ENCODE data around the gene NEK6.
A peak's percentile ranks its signal among the peaks of the same experiment; 100 is the strongest.

The NEK6 gene

DNA sequence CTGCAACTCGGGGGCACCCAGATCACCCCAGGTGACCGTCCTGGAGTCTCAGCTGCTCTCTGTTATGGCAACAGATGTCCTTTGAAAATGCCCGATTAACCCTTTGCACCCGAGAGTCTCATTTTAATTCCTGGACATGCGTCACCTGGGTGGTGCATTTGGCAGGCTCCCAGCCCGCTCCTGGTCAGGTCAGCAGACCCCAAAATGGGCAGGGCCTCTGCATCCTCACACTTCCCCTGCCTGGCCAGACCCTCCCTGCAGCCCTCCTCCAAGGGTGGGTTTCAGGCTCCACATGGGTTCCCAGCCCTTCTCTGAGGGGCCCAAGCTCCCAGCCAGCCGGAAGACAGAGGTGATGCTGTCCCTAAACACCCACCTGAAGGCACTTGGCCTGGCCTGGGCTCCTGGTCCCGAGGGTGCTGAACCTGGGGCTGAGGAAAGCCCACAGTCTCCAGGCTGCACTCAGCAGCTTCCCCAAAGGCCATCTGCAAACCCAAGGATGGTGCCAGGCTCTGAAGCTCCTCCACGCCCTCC lies 88.1 kb downstream of the NEK6 start:
- no peak for DNase-seq

DNA sequence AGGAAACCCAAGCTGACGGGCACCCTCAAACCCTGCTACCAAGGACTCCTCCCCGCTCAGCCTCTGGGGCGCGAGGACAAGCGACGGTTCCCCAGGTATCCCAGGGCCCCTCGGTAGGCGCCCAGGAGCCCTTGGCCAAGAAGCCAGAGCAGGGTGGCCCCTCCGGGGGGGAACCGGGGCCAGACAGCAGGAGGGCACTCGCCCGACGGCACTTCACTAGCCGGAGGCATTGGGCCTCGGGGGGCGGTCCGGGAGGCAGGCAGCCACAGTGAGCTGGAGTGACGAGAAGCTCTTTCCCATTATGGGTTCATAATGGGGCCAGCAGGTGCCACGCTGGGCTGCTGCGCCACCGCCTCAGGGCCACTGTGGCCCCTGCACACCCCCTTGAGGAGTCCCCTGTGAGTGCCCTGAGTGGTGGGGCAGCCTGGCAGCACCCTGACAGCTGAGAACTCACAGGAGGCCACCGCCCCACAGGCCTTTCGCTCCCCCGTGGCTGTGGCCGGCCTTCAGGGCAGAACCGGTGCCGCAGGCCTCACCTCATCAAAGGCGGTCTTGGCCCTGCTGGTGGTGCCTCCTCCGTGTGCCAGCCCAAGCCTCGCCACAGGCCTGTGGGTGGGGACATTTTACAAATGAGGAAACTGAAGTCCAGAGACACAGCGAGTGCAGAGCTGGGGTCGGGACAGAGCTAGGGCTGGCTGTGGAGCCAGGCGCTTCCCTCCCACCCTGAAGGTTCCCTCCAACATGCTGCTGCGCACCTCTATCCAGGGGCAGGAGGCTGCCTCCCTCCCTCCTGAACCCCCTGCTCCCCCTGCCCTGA lies 88.8 kb downstream of the NEK6 start:
- no peak for DNase-seq

DNA sequence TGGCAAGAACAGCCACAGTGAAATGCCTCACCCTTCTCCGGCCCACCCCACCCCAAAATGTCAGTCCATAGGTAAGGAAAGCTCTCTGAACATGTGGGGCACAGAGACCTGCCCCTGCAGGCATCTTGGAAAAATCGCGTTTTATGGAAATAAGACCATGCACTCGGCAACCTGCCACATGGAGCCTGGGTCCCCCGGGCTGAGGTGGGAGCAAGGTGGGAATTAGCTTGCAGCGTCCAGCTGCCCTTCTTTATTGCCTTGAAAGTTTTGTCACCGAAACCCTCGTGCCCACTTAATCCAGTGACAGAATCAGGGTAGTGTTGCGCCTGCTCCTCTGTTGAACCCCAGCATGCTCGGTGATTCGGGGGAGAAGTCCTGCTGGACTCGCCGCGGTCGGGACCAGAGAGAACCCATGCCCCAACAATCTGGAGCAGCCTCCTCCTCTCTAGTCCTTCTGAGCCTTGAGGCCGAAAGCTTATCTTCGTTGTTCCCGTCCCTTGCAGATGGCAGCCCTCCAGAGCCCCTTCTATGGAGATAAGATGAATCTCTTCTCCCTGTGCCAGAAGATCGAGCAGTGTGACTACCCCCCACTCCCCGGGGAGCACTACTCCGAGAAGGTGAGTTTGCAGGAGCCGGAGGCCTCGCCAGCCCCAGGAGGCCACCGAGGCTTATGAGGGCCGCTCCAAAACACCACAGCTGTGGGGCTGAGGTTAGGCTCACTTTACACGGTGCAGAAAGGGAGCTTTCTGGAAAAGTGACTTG lies 89.6 kb downstream of the NEK6 start:
- no peak for DNase-seq

DNA sequence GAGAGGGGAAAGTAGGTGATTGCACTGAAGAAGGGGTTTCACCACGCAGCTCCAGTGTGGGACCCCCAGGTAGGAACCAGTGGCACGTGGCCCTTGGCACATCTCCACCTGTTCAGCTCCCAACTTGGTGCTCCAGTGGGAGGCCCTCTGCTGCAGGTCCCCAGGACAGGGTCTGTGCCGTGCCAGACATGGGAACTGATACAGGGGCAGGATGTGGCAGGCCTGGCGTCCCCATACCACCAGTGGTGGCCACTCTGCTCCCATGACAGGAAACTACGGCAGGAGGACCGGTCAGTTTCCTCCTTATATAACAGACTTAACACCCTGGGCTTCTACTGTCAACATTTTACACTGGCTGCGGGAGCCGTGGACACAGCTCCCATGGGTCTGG lies 90.2 kb downstream of the NEK6 start:
- no peak for DNase-seq

DNA sequence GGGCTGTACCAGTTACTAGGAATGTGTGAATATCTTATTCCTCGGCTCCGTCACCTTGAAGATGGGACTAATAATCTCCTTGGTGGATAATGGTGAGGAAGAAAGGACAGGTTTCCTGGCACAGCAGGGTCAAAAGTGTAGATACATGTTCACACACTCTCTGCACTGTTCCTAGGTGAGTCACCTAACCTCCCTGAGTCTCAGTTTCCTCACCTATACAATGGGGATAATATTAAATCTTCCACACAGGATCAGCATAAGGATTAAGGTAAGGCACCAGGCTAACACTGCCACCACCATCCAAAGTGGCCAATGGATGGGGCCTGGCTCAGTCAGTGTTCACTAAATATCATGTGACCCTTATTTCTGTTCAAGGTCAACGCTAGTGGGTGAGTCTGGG lies 90.6 kb downstream of the NEK6 start:
- no peak for DNase-seq

DNA sequence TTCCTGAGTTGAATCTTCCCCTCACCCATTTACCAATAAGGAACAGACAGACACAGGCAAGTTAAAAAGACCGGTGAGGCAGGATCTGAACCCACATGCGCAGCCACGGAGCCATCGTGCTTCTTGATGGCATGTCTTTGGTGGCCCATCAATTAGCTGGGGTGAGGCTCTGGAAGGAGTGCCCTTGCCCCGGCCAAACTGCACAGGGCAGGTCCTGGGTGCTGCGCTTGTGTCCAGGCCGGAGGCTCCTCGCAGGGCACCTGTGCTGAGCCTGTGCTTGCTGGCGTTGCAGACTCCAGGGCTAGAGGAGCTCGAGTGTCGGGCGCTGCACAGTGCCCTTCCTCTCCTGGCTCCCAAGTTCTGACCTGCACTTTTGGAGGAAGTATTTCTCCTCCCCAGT lies 91.1 kb downstream of the NEK6 start:
- DNase-seq, result no peak

DNA sequence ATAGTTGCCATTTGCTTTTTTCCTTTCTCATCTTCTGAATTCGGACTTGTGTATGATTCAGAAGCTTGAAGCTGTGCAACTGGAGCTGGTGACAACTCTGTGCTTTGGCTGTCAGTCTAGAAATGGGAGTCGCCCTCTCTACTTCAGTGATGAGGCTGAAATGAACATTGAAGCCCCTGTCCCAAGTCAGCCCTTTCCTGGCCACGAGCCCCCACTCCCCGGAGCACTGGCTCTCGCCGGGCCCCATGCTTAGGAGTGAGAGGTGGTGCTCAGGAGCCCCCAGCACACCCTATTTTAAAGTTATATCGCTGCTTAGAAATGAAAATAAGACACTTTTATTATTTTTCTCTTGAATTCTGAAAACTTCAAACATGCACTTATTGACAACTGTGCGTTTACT lies 91.5 kb downstream of the NEK6 start:
- DNase-seq, result peak; percentile 11

DNA sequence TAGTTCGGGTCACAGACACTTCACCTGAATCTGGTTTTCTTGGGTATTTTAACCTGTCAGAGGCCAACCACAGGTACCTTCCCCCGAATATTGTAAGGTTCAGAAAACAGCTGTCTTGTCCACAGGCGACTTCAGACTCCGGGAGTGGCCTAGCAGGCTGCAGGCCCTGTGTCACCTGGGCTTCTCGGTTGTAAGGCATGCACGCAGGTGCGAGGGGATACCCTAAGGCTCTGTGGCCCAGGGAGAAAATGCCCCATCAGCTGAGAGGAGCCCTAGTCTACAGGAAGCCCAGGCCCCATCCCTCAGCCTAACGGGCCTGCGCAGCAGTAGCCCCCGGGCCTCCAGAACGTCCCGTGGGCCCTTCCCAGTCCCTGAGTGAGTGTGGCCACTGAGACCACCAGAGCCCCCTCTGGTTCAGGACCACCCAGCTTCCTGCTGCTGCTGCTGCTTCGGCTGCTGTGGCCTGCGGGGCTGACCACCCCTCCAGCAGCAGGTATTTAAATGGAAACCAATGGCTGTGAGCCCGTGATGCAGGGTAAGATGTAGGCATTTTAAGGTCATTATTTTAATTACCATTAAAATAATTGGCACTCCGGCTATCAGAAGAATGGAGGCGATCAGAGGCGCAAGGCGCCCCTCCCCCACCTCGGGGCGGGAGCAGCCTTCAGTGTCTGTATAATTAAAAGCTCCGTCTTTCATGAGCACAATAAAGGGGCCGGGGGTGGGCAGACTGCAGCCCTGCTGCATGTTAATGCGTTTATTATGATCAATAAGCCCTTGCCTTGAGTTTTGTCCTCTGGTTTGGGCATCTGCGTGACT lies 92.1 kb downstream of the NEK6 start:
- DNase-seq, result peak; percentile 13

DNA sequence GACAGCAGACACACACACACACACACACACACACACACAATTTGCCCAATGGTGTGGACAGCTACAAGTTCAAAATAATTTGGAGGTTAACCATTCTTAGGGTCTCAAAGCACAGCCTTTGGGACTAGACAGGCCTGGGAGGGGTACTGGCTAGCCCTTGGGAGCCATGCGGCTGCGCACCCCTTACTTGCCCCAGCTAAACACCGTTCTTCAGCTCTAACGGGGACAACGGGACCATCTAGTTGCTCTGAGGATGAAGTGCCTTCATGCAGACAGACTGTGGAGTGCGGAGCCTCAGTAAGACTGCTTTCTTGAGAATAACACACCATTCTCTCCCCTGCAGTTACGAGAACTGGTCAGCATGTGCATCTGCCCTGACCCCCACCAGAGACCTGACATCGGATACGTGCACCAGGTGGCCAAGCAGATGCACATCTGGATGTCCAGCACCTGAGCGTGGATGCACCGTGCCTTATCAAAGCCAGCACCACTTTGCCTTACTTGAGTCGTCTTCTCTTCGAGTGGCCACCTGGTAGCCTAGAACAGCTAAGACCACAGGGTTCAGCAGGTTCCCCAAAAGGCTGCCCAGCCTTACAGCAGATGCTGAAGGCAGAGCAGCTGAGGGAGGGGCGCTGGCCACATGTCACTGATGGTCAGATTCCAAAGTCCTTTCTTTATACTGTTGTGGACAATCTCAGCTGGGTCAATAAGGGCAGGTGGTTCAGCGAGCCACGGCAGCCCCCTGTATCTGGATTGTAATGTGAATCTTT lies 92.9 kb downstream of the NEK6 start:
- no peak for DNase-seq

DNA sequence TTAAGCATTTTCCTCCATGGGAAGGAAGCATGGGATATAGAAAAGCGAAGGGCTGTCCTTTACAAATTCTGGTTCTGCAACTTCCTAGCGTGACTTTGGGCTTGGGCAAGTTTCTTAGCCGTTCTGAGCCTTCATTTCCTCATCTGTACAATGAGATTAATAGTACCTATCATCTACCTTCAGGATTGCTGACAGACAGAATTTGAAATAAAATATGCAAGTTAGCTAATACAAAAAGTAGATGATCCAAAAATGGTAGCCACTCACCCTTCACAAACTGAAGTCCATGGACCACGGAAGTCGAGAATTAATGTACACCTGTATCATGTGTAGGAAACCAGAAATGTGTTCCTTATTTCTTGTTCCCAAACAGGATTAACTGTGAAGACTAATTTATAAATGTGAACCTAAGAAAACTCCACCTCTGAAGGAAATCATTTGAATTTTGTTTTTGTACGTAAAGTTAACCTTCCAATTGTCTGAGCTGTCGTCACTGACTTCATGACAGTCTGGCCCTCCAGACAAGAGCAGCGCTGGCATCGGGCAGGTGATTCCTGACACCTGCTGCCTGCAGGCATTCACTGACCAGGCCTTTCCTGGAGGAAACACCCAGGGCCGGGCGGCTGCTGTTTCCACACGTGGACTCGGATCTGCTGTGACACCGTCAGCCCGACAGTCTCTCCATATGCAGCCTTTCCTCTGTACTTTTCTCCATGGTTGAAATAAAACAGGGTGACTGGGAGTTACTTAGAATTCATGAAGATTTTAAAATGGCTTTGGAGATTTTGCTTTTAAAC lies 94.1 kb downstream of the NEK6 start:
- DNase-seq, result no peak

DNA sequence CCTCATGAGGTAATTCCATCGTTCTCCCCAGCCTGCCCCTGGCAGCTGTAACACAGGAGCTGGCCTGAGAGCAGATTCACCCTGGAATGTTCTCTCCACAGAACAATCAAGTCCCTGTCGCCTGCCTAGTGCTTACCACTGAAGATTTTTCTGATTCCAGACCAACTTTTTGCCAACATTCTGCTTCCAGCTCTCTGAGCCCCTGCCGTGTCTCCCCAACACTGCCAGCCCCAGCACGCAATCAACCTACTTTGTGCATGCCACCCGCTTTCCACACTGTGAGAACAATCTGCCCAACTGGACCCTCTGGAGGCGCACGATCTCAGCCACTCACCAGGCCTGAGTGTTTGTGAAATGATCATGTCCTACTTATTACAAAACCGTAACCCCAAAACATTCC lies 94.9 kb downstream of the NEK6 start:
- DNase-seq, result no peak

DNA sequence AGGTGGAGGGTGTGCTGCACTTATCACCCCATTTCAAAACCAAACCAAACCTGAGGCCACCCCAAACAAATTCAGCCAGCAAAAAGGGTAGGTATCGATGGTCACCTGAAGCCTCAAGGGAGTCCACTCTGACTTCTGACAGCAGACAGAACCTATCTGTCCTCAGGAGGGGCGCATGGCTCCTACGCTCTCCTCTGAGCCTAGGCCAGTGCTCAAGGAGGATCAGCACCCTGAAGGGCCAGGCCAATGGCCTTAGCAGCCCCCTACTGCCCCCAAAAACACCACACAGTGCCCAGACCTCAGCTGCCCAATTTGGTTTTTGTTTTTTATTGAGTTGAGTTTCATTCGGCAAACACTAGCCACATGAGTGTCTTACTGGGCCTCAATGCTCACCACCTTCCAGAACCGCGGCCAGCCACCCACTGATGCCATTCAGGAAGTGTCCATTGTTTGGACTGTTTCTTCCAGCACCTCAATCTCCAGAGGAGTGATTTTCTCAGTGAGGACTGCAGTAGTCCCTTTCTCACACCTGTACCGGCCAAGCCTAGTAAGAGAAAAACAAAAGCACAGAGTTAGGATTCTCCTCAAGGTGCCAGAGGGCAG lies 95.5 kb downstream of the NEK6 start:
- no peak for DNase-seq

DNA sequence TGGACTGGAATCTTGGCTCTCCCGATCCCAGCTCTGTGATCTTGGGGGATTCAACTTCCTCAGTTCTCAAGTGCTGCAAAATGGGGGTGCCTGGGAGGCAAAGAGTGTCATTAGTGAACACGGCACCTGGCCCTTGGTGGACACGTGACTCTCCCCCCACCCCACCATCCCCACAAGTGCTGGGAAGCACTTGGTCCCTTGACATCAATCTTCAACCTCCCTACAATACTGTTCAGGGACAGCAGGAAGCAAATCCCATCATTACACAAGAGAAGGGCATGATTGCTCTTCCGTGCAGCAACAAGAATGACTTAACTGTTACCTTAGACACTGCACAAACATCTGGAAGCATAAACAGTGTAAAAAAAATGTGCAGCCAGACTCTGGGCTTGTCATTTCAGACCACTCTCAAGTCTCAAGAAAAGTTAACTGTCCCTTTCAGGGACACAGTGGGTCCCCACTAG lies 96.1 kb downstream of the NEK6 start:
- DNase-seq, result no peak

DNA sequence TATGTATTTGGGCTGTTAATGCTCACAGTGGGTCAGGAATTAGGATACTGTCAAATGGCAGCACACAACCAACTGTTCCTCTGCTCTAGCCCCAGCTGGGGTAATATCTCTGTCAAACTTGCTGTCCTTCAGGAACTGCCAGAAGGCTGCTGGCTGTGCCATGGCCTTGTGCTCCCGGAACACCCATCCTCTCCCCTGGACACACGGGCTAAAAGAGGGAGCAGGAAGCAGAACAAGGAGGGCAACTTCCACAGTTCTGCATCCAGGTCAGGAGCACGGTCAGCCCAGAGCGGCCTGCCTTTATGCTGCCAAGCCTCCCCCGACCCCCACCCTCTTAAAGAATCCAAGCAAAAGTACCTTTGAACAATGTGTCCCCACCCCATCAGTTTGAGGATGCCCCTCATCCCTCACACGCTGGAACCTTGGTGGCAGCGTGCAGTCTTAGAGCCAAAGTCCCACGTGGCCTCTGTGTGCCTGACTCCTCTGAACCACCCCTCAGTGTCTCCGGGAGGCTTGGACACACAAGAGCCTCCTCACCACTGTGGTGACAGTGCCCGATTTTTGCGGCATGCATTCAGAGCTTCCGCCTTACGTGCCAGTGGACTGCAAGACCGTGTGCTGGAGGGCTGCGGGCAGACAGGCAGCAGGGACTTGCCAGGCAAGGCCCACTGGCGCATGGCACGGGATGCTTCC lies 96.7 kb downstream of the NEK6 start:
- no peak for DNase-seq

DNA sequence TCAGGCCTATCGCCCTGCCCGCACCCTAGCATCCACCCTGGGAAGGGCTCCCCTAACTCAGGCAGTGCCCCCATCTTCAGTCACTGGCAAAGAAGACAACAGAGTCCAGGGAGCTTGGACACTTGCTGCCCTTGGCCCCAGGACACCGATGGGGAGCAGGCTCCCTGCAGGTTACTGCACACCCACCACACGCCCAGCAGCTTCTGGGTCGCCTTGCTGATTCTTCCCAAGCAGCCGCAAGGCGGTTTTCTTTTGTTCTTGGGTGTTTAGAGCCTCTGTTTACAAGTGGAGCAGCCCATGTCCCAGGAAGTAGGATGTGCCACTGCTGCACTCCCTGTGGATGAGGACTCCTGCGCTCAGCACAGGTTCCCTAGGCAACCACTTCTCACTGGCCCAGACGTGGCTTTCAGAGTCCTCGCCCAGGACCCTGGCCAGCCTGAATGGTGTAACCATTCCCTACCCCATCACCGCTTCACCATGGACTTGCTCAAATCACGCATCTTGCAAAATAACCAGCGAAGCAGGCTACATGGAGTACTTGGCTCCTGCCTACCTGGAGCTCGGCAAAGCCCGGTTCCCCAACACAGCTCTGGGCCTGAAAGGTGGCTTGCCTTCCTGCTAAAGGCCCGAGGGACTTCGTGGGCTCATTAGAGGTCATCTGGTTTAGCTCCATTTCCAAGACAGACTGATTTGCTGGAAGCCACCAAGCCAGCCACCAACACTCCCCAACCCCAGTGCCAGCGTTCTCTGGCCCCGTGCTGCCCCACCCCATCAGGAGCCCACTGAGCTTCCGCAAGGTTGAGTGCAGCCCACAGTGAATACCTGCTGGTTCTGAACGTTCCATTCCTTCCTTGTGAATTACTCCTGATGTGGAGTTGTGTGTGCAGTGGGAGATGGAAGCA lies 97.5 kb downstream of the NEK6 start:
- DNase-seq, result no peak

DNA sequence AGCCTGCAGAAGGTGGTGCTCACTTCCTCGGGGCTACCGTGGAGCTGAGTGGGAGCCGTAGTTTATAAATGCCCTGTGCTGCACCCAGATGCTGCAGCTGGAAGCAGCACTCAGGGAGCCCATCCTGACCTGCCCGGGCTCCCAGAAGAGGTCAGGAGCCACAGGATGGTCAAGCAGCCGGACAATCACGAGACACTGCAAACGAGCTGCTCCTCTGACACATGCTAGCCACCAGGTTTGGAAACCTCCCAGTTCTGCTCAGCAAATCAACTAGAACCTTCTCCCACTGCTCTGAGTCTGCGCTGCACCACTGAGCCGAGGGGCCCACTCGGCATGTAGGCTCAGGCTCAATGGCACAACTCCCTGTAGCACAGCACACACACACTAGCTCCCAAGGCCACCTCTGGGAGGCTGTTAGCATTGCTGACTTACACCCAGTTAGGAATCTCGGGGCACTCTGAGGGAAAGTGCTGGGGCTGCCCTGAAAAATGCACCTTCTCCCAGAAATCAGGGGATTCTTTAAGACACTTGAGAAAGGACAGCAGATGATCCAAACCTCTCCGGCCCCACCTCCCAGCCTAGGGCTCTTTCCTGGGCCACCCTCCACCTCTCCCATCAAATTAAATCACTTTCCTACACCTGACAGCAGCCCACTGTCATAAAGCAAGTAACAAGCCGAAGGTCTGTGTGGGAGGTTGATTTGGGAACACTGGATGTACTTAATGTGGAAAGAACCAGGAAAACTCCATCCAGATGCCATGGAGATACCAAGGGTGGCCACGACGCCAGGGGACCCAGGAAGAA lies 98.4 kb downstream of the NEK6 start:
- no peak for DNase-seq

DNA sequence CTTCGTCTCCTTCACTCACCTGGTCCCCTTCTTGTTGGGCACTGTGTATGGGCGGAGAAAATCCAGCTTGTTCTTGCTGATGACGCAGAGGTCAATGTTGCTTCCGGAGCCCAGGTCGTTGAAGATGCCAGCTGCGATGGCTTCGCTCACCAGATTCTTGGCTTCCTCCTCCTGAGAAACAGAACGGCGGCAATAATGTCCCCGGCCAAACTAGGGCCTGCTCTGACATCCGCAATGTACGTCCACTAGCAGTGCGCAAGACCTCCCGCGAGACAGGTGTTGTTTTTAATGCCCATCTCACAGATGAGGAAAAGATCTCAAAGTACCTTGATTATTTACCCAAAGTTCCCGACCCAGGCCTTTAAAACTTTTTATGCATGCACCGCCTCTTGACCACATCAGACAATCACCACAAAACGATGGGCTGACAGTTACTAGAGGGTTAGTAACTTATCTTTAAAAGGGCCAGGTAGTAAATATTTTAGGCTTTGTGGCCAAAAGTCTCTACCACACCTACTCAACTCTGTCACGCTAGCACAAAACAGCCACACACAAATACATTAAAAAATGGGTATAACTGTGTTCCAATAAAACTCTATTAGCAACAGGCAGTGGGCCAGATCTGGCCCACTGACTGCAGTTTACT lies 99.1 kb downstream of the NEK6 start:
- DNase-seq, result no peak
